ENCODE results near the gene MRPL40.
"Not testable (repeated sequence)": the region's sequence is repeated elsewhere in the genome, so short reads cannot be mapped to it uniquely, and the experiment has no call there.

DNA sequence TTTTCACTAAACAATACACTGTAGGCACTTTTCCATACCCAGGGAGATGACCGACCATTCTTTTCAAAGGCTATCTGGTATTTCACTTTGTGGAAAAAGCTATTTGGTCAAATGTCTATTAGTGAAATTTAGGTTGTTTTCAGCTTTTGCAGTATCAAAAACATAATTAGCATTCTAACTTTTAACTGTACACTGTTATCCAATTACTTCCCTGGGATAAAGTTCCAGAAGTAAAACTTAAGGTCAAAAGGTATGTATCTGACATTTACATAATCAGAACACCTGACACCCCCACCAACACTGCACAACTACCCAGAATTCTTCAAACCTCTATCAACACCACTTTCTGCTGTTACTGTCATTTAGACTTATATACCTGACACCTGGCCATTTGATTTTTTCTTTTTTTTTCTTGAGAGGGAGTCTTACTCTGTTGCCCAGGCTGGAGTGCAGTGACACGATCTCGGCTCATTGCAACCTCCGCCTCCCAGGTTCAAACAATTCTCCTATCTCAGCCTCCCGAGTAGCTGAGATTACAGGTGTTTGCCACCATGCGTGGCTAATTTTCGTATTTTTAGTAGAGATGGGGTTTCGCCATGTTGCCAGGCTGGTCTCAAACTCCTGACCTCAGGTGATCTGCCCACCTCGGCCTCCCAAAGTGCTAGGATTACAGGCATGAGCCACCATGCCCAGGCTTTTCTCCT, 13.1 kb downstream of the MRPL40 start:
- TF ChIP-seq, protein P1, sequence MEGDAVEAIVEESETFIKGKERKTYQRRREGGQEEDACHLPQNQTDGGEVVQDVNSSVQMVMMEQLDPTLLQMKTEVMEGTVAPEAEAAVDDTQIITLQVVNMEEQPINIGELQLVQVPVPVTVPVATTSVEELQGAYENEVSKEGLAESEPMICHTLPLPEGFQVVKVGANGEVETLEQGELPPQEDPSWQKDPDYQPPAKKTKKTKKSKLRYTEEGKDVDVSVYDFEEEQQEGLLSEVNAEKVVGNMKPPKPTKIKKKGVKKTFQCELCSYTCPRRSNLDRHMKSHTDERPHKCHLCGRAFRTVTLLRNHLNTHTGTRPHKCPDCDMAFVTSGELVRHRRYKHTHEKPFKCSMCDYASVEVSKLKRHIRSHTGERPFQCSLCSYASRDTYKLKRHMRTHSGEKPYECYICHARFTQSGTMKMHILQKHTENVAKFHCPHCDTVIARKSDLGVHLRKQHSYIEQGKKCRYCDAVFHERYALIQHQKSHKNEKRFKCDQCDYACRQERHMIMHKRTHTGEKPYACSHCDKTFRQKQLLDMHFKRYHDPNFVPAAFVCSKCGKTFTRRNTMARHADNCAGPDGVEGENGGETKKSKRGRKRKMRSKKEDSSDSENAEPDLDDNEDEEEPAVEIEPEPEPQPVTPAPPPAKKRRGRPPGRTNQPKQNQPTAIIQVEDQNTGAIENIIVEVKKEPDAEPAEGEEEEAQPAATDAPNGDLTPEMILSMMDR (IDR thresholded peaks at IDR 0.05): not testable (repeated sequence)
- TF ChIP-seq POLR2A (IDR thresholded peaks at IDR 0.05); POLR2AphosphoS5 (IDR thresholded peaks at IDR 0.05; ENCODE audit: insufficient read depth in 1 of 2, low read depth in 1 of 2): not testable (repeated sequence)

Measured in vagina (tissue), 2 donors.